CD14-positive monocyte (primary cell): ENCODE measurements around the gene TBC1D7. TPM values are rescaled to one million over a fixed set of nuclear protein-coding genes. Genes with fewer than 3 reads are reported as not detected.
A peak's percentile ranks its signal among the peaks of the same experiment; 100 is the strongest.

ENCODE experiments used
- DNase-seq, 3 donors: peaks; one replicate each; pipeline ENCODE4 v3.0.0-alpha.2; 2011 to 2022
- H2AFZ ChIP-seq: 2 replicates; pipeline ENCODE4 v1.6.0; 2012; ENCODE audit warnings: mild to moderate bottlenecking, low read depth, low read length, inconsistent platforms; ENCODE audit not compliant: insufficient read depth, poor library complexity, severe bottlenecking
- H3K27ac ChIP-seq, 2 donors: 1 replicate in 1 of 2; 2 replicates in 1 of 2; pipeline ENCODE4 v1.5.1; 2012 to 2013; ENCODE audit warnings: low read length in 2 of 2, control low read depth in 1 of 2, inconsistent platforms in 1 of 2, low read depth in 1 of 2, mild to moderate bottlenecking in 1 of 2
- H3K27me3 ChIP-seq, 2 donors: one replicate each; pipeline versions ENCODE4 v1.6.0 to v1.6.1; 2011 to 2013; ENCODE audit warnings: low read length in 2 of 2; ENCODE audit not compliant: control insufficient read depth in 2 of 2, insufficient read depth in 2 of 2
- H3K36me3 ChIP-seq, 2 donors: replicated peaks in 1 of 2; 1 replicate in 1 of 2; 2 replicates in 1 of 2; pipeline versions ENCODE4 v1.5.1 to v1.6.1; 2012 to 2013; ENCODE audit warnings: low read length in 2 of 2, control low read depth in 1 of 2, inconsistent platforms in 1 of 2, mild to moderate bottlenecking in 1 of 2; ENCODE audit not compliant: insufficient read depth in 2 of 2, control insufficient read depth in 1 of 2
- H3K4me1 ChIP-seq, 2 donors: 1 replicate in 1 of 2; 2 replicates in 1 of 2; pipeline versions ENCODE4 v1.5.1 to v1.6.1; 2012 to 2013; ENCODE audit warnings: low read length in 2 of 2, control low read depth in 1 of 2, inconsistent platforms in 1 of 2, mild to moderate bottlenecking in 1 of 2, moderate library complexity in 1 of 2; ENCODE audit not compliant: insufficient read depth in 2 of 2, control insufficient read depth in 1 of 2
- H3K4me2 ChIP-seq: replicated peaks from 2 replicates; pipeline ENCODE3; 2012; ENCODE audit warnings: low read length, moderate library complexity, mild to moderate bottlenecking; ENCODE audit not compliant: poor library complexity, severe bottlenecking; ENCODE audit errors: extremely low read depth
- H3K4me3 ChIP-seq, 3 experiments: fragments of 200-600 bp in 1 of 3; sonication (generic) in 1 of 3; replicated peaks in 1 of 3; 1 replicate in 2 of 3; 2 replicates in 1 of 3; pipeline ENCODE4 v1.5.1; 2011 to 2013; ENCODE audit warnings: low read length in 3 of 3, mild to moderate bottlenecking in 3 of 3, control low read depth in 2 of 3, low read depth in 2 of 3, inconsistent platforms in 1 of 3, moderate library complexity in 1 of 3
- H3K79me2 ChIP-seq: 2 replicates; pipeline ENCODE4 v1.6.0; 2012; ENCODE audit warnings: mild to moderate bottlenecking, control low read depth, inconsistent platforms, low read length, moderate library complexity; ENCODE audit not compliant: insufficient read depth
- H3K9ac ChIP-seq: 2 replicates; pipeline ENCODE4 v1.6.0; 2017; ENCODE audit warnings: low read length, mild to moderate bottlenecking; ENCODE audit not compliant: insufficient read depth, poor library complexity, severe bottlenecking
- H3K9me3 ChIP-seq, 2 donors: replicated peaks in 1 of 2; 1 replicate in 1 of 2; 2 replicates in 1 of 2; pipeline versions ENCODE4 v1.5.1 to v1.6.1; 2012 to 2013; ENCODE audit warnings: low read length in 2 of 2, control low read depth in 1 of 2; ENCODE audit not compliant: control insufficient read depth in 1 of 2, insufficient read depth in 1 of 2
- H4K20me1 ChIP-seq: 2 replicates; pipeline ENCODE4 v1.6.0; 2012; ENCODE audit warnings: mild to moderate bottlenecking, low read length, control low read depth, moderate library complexity; ENCODE audit not compliant: insufficient read depth
- H3K27ac Mint-ChIP-seq, 7 donors: one replicate each; pipeline ENCODE4 v1.8.0; 2020; ENCODE audit warnings: mild to moderate bottlenecking in 7 of 7, mixed read lengths in 7 of 7, moderate library complexity in 6 of 7, inconsistent platforms in 2 of 7
- H3K27me3 Mint-ChIP-seq, 3 donors: one replicate each; pipeline ENCODE4 v1.8.0; 2021 to 2022; ENCODE audit warnings: low read depth in 3 of 3, mild to moderate bottlenecking in 3 of 3, mixed read lengths in 3 of 3, moderate library complexity in 3 of 3, inconsistent platforms in 1 of 3
- H3K36me3 Mint-ChIP-seq, 2 donors: one replicate each; pipeline ENCODE4 v1.8.0; 2020; ENCODE audit warnings: mixed read lengths in 2 of 2, inconsistent platforms in 1 of 2, mild to moderate bottlenecking in 1 of 2
- H3K4me1 Mint-ChIP-seq: one replicate; pipeline ENCODE4 v1.8.0; 2020; ENCODE audit warnings: mild to moderate bottlenecking, mixed read lengths
- H3K4me3 Mint-ChIP-seq, 2 donors: one replicate each; pipeline ENCODE4 v1.8.0; 2020; ENCODE audit warnings: mild to moderate bottlenecking in 2 of 2, mixed read lengths in 2 of 2, moderate library complexity in 1 of 2
- H3K9me3 Mint-ChIP-seq, 7 donors: one replicate each; pipeline ENCODE4 v1.8.0; 2020 to 2022; ENCODE audit warnings: mixed read lengths in 7 of 7, mild to moderate bottlenecking in 6 of 7, moderate library complexity in 6 of 7, inconsistent platforms in 2 of 7
- CTCF ChIP-seq: fragments of 200-600 bp; IDR thresholded peaks from one replicate; pipeline ENCODE4 v1.8.0; 2022; ENCODE audit warnings: antibody characterized with exemption, mild to moderate bottlenecking
- WGBS: methylation state at CpG from one replicate; pipeline ENCODE4 v1.1.5; 2013; ENCODE audit warnings: missing lambda C conversion rate; ENCODE audit not compliant: insufficient coverage; 5-methylcytosine and 5-hydroxymethylcytosine counted together
- intact Hi-C, 2 donors: fragments of 100-400 bp; cut with micrococcal nuclease; formaldehyde crosslinking; loops; one replicate each; pipeline versions ENCODE4 v1.15.0 to v1.15.1; 2023
- polyA plus RNA-seq, 3 donors: library from polyadenylated mRNA; depleted of rRNA in 1 of 3; unstranded in 2 of 3; stranded (reverse) in 1 of 3; fragments of 300-500 nt in 2 of 3; fragments of >200 nt in 1 of 3; fragmentation: Illumina TruSeq in 2 of 3; gene quantifications; 1 replicate in 2 of 3; 2 replicates in 1 of 3; pipeline ENCODE4 v1.2.3, GENCODE V29; 2012 to 2021

TBC1D7 gene
- polyA plus RNA-seq, 3 donors: 12.2 to 34.3 (median 34.3) TPM

GRCh38 chr6:13305288-13305687 is 23.0 kb downstream of the TBC1D7 start:
- Histone ChIP-seq H3K9ac (no peak overlapping the region), H3K4me2 (no peak overlapping the region), H3K4me3 (no peak overlapping the region), H3K9me3 (no peaks in the 10 kb centered on the region), H3K27me3 (no peaks in the 10 kb centered on the region), H3K4me1 (peaks cover 41 to 44% of the 10 kb centered on the region in 2 donors), H3K36me3 (peaks cover 11 to 33% of the 10 kb centered on the region in 2 donors), H4K20me1 (no peaks in the 10 kb centered on the region), H2AFZ (no peak overlapping the region), H3K27ac (no peak overlapping the region), H3K79me2 (no peaks in the 10 kb centered on the region)
- Mint-ChIP-seq H3K4me1 (peaks cover 52% of the 10 kb centered on the region), H3K9me3 (no peaks in the 10 kb centered on the region), H3K36me3 (peaks cover 57 to 66% of the 10 kb centered on the region in 2 donors), H3K27me3 (peaks cover 0 to 6% (median 0%) of the 10 kb centered on the region in 3 donors), H3K4me3 (no peak overlapping the region), H3K27ac (peak overlapping the region in 2 of 7 donors; percentile 41 to 97)
- no peak for DNase-seq
- 100% methylated on average over 1 of the region's 4 CpGs for WGBS
- no peak for TF ChIP-seq CTCF
- intact Hi-C loops: loop anchor here in 1 of 2 donors (10.0 kb wide), 1 partner anchor 1990 kb away; no protein-coding TSS in a partner anchor

GRCh38 chr6:13304580-13305260 is 23.6 kb downstream of the TBC1D7 start:
- Mint-ChIP-seq H3K4me1 (peaks cover 52% of the 10 kb centered on the region), H3K4me3 (no peak overlapping the region), H3K36me3 (peaks cover 60 to 69% of the 10 kb centered on the region in 2 donors), H3K9me3 (no peaks in the 10 kb centered on the region), H3K27ac (peak overlapping the region; percentile 62 to 100 (median 100)), H3K27me3 (peaks cover 0 to 6% (median 0%) of the 10 kb centered on the region in 3 donors)
- no peak overlapping the region for H3K4me2 ChIP-seq
- H4K20me1 ChIP-seq: no peaks in the 10 kb centered on the region
- H3K9ac ChIP-seq: no peak overlapping the region
- H3K36me3 ChIP-seq: peaks cover 16 to 38% of the 10 kb centered on the region in 2 donors
- intact Hi-C loops: loop anchor here (5.0 to 10.0 kb wide), 2 partner anchors 42 to 1990 kb away; no protein-coding TSS in a partner anchor
- no peak overlapping the region for H3K4me3 ChIP-seq
- TF ChIP-seq CTCF: no peak
- H3K27me3 ChIP-seq: no peaks in the 10 kb centered on the region
- peak in 1 of 3 donors; percentile 31 for DNase-seq
- 87% methylated on average over 9 of the region's 11 CpGs for WGBS
- no peaks in the 10 kb centered on the region for H3K79me2 ChIP-seq
- no peaks in the 10 kb centered on the region for H3K9me3 ChIP-seq
- H3K27ac ChIP-seq: no peak overlapping the region
- peaks cover 41 to 44% of the 10 kb centered on the region in 2 donors for H3K4me1 ChIP-seq
- no peak overlapping the region for H2AFZ ChIP-seq
